Vagina (tissue), 2 donors: ENCODE results near the gene OR5H6. TPM values are rescaled to one million over a fixed set of nuclear protein-coding genes. Genes with fewer than 3 reads are reported as not detected.

ENCODE experiments used
- DNase-seq, 2 donors: peaks; one replicate each; pipeline ENCODE4 v3.0.0-alpha.2; 2017; ENCODE audit errors: extremely low spot score in 2 of 2
- H3K27ac ChIP-seq: fragments of 200-600 bp; sonication (generic); one replicate; pipeline ENCODE4 v1.5.1; 2019
- H3K27me3 ChIP-seq: fragments of 200-600 bp; sonication (generic); one replicate; pipeline ENCODE4 v1.5.1; 2019
- H3K36me3 ChIP-seq, 2 donors: fragments of 200-600 bp; sonication (generic); one replicate each; pipeline ENCODE4 v1.5.1; 2017 to 2019
- H3K4me1 ChIP-seq: fragments of 200-600 bp; sonication (generic); one replicate; pipeline ENCODE4 v1.5.1; 2019
- H3K4me3 ChIP-seq, 2 donors: fragments of 200-600 bp; sonication (generic); 1 replicate in 1 of 2; 2 replicates in 1 of 2; pipeline ENCODE4 v1.5.1; 2016 to 2019
- H3K9me3 ChIP-seq: fragments of 200-600 bp; sonication (generic); one replicate; pipeline ENCODE4 v1.5.1; 2019
- POLR2A ChIP-seq, 2 donors: fragments of 450-650 bp; IDR thresholded peaks; one replicate each; pipeline ENCODE4 v1.6.1; 2017; ENCODE audit warnings: antibody characterized with exemption in 2 of 2, mild to moderate bottlenecking in 2 of 2, moderate library complexity in 2 of 2
- POLR2AphosphoS5 ChIP-seq, 2 donors: sonication (generic); formaldehyde crosslinking; IDR thresholded peaks; one replicate each; pipeline ENCODE4 v1.9.0; 2017; ENCODE audit warnings: antibody characterized with exemption in 2 of 2, mild to moderate bottlenecking in 2 of 2, low read depth in 1 of 2; ENCODE audit not compliant: insufficient read depth in 1 of 2
- intact Hi-C: fragments of 100-400 bp; cut with DNase I; formaldehyde crosslinking; loops from one replicate; pipeline ENCODE4 v1.15.1; 2023
- total RNA-seq: library from RNA; depleted of rRNA; stranded (reverse); fragments of >200 nt; gene quantifications from one replicate; pipeline ENCODE4 v1.2.3, GENCODE V29; 2016
- TF ChIP-seq, protein P1 (sequence below), 3 experiments: fragments of 450-650 bp in 2 of 3; fragments of 200-600 bp in 1 of 3; sonication (generic) in 1 of 3; IDR thresholded peaks; one replicate each; pipeline ENCODE4 v1.5.1; 2017 to 2019; ENCODE audit warnings: antibody characterized with exemption in 3 of 3, mild to moderate bottlenecking in 2 of 3, moderate library complexity in 2 of 3

OR5H6 gene
- total RNA-seq, 1 donor from 2014 or later: not detected

DNA sequence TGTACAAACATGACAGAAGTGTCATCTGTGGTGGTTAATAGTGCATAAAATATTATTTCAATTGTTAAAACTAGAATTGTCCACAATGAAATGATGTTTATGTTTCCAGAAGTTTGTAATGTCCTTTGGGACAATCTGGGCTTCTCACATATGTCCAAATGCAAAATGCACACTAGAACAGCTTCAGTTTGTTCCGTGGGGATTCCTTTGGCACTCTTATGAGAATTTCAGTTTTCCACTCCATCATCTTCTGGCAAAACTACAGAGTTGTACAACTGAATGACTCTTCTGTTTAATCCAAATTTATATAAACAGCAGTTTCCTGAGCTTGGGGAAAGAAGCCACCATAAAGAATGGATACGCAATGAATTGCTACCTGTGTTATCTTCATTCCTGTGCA is 2.0 kb upstream of the OR5H6 start:
- intact Hi-C loops: no loop called here
- no peak overlapping the region for H3K27ac ChIP-seq
- H3K4me1 ChIP-seq: no peaks in the 10 kb centered on the region
- H3K4me3 ChIP-seq: no peak overlapping the region
- H3K9me3 ChIP-seq: no peaks in the 10 kb centered on the region
- TF ChIP-seq, protein P1, sequence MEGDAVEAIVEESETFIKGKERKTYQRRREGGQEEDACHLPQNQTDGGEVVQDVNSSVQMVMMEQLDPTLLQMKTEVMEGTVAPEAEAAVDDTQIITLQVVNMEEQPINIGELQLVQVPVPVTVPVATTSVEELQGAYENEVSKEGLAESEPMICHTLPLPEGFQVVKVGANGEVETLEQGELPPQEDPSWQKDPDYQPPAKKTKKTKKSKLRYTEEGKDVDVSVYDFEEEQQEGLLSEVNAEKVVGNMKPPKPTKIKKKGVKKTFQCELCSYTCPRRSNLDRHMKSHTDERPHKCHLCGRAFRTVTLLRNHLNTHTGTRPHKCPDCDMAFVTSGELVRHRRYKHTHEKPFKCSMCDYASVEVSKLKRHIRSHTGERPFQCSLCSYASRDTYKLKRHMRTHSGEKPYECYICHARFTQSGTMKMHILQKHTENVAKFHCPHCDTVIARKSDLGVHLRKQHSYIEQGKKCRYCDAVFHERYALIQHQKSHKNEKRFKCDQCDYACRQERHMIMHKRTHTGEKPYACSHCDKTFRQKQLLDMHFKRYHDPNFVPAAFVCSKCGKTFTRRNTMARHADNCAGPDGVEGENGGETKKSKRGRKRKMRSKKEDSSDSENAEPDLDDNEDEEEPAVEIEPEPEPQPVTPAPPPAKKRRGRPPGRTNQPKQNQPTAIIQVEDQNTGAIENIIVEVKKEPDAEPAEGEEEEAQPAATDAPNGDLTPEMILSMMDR (IDR thresholded peaks at IDR 0.05): no peak
- no peak for TF ChIP-seq POLR2A (IDR thresholded peaks at IDR 0.05)
- no peak for TF ChIP-seq POLR2AphosphoS5 (IDR thresholded peaks at IDR 0.05; ENCODE audit: insufficient read depth in 1 of 2, low read depth in 1 of 2)
- H3K27me3 ChIP-seq: no peaks in the 10 kb centered on the region
- no peaks in the 10 kb centered on the region for H3K36me3 ChIP-seq
- no peak for DNase-seq

DNA sequence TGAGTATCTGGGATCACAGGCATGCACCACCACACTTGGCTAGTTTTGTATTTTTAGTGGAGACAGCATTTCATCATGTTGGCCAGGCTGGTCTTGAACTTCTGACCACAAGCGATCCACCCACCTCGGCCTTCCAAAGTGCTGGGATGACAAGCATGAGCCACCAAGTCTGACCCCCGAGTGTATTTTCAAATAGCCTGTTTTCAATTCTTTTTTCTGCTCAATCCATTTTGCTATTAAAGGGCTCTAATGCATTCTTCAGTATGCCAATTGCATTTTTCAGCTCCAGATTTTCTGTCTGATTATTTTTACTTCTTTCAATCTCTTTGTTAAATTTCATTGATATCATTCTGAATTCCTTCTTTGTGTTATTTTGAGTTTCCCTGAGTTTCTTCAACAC is 5.8 kb downstream of the OR5H6 start:
- Histone ChIP-seq H3K4me1 (no peaks in the 10 kb centered on the region), H3K9me3 (no peaks in the 10 kb centered on the region), H3K27me3 (no peaks in the 10 kb centered on the region), H3K4me3 (no peak overlapping the region), H3K27ac (no peak overlapping the region), H3K36me3 (no peaks in the 10 kb centered on the region)
- DNase-seq: no peak
- no peak for TF ChIP-seq POLR2A (IDR thresholded peaks at IDR 0.05)
- no peak for TF ChIP-seq POLR2AphosphoS5 (IDR thresholded peaks at IDR 0.05; ENCODE audit: insufficient read depth in 1 of 2, low read depth in 1 of 2)
- TF ChIP-seq, protein P1 (IDR thresholded peaks at IDR 0.05): no peak
- intact Hi-C loops: no loop called here

DNA sequence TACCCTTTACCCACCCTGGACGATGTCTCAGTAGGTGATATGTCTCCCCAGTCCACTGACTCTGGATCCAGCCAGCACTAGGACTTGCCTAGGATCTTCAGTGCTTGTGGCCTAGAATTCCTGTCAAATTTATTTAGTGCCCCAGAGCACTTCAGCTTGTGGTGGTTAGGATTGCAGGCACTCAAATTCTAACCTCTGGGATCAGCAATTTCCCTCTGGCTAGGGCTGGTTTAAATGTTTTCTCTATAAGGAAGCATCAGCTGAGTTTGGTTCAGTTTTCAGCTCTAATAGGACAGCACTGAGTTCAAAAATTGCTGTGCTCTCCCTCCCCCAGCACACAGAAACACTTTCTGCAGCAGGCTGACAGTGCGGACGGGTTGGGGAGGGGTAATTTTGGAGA is 8.1 kb downstream of the OR5H6 start:
- intact Hi-C loops: no loop called here
- TF ChIP-seq, protein P1 (IDR thresholded peaks at IDR 0.05): no peak
- no peak for TF ChIP-seq POLR2AphosphoS5 (IDR thresholded peaks at IDR 0.05; ENCODE audit: insufficient read depth in 1 of 2, low read depth in 1 of 2)
- no peak for TF ChIP-seq POLR2A (IDR thresholded peaks at IDR 0.05)
- Histone ChIP-seq H3K27ac (no peak overlapping the region), H3K27me3 (no peaks in the 10 kb centered on the region), H3K9me3 (no peaks in the 10 kb centered on the region), H3K36me3 (no peaks in the 10 kb centered on the region), H3K4me1 (no peaks in the 10 kb centered on the region), H3K4me3 (no peak overlapping the region)
- no peak for DNase-seq

DNA sequence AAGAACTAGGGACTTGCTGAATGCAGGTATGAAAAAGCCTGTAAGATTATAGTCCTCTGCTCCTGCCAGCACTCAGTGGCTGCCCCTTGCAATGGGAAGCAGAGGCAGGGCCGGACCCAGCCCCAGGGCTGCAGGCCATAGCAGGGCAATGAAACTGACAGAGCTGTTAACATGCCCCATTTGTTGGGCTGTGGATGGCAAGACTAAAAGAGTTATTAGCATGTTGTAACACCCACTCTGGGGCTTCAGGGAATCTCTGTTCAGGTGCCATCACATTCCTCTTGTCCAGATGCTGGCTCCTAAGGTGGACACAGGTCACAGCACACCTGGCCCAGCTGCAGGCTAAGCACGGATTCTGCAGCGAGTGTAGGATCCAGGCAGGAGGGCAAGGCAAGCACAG is 10.9 kb downstream of the OR5H6 start:
- H3K27ac ChIP-seq: no peak overlapping the region
- intact Hi-C loops: no loop called here
- peak in 1 of 2 donors; percentile 85 for DNase-seq
- no peaks in the 10 kb centered on the region for H3K27me3 ChIP-seq
- H3K4me3 ChIP-seq: no peak overlapping the region
- no peaks in the 10 kb centered on the region for H3K4me1 ChIP-seq
- H3K9me3 ChIP-seq: no peaks in the 10 kb centered on the region
- TF ChIP-seq POLR2A (IDR thresholded peaks at IDR 0.05) (no peak), POLR2AphosphoS5 (IDR thresholded peaks at IDR 0.05; ENCODE audit: insufficient read depth in 1 of 2, low read depth in 1 of 2) (no peak)
- TF ChIP-seq, protein P1 (IDR thresholded peaks at IDR 0.05): no peak
- no peaks in the 10 kb centered on the region for H3K36me3 ChIP-seq

DNA sequence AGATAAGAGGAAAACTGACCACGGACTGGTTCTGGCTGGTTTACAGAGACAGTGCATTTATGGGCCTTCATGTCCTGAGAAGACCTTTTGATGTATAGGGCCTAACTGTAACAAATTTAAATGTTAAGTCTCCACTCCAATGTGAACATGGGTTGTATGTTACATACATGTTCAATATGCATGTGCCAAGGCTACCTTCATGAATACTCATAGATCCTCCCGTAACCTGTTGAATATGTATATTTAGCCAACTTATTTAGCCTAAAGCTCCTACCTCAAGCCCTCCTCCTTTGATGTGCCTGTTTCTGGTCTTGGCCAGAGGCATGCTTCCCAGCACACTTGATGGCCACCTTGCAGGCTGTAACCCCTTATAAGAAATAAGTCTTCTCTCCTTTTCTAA is 18.2 kb downstream of the OR5H6 start, which contains the start of gene OR5H2:
Gene OR5H2, plus strand, starts transcription at position 301 of the 400 bp plus-strand sequence. CDS start 398 bp downstream, outside the sequence.
- Histone ChIP-seq H3K9me3 (no peaks in the 10 kb centered on the region), H3K4me1 (no peaks in the 10 kb centered on the region), H3K36me3 (no peaks in the 10 kb centered on the region), H3K27me3 (no peaks in the 10 kb centered on the region), H3K27ac (no peak within 1 kb of the TSS), H3K4me3 (no peak within 1 kb of the TSS)
- TF ChIP-seq POLR2A (IDR thresholded peaks at IDR 0.05) (no peak), POLR2AphosphoS5 (IDR thresholded peaks at IDR 0.05; ENCODE audit: insufficient read depth in 1 of 2, low read depth in 1 of 2) (no peak)
- TF ChIP-seq, protein P1 (IDR thresholded peaks at IDR 0.05): no peak
- DNase-seq: no peak
- intact Hi-C loops: no loop called here
